ENCODE data around the gene DLG2. TPM values are rescaled to one million over a fixed set of nuclear protein-coding genes. Genes with fewer than 3 reads are reported as not detected.

The DLG2 gene
- total RNA-seq, 1 donor from 2014 or later, result 7.2 TPM

- ATAC-seq (no peak), DNase-seq (no peak)
- Histone ChIP-seq H3K4me3 (no peak overlapping the region), H3K27ac (no peak overlapping the region), H3K36me3 (no peaks in the 10 kb centered on the region), H3K27me3 (ENCODE audit: low read depth) (no peaks in the 10 kb centered on the region), H3K4me1 (no peaks in the 10 kb centered on the region), H3K9me3 (peaks cover 7% of the 10 kb centered on the region)
- TF ChIP-seq CTCF (IDR thresholded peaks at IDR 0.05), result no peak
- intact Hi-C loops (cut with DNase I), result no loop called here
Measured at GRCh38 chr11:84800755-84801346, 826.3 kb downstream of the DLG2 start.

GRCh38 chr11:84799112-84799511 lies 828.0 kb downstream of the DLG2 start:
- no peak for TF ChIP-seq CTCF (IDR thresholded peaks at IDR 0.05)
- no peak overlapping the region for H3K4me3 ChIP-seq
- ATAC-seq (no peak), DNase-seq (no peak)
- no peaks in the 10 kb centered on the region for H3K27me3 ChIP-seq (ENCODE audit: low read depth)
- no peak overlapping the region for H3K27ac ChIP-seq
- H3K9me3 ChIP-seq, result no peaks in the 10 kb centered on the region
- H3K4me1 ChIP-seq, result no peaks in the 10 kb centered on the region
- no peaks in the 10 kb centered on the region for H3K36me3 ChIP-seq
- intact Hi-C loops (cut with DNase I), result no loop called here

- TF ChIP-seq CTCF (IDR thresholded peaks at IDR 0.05), result no peak
- intact Hi-C loops (cut with DNase I), result no loop called here
- ATAC-seq (no peak), DNase-seq (peak; percentile 36)
- H3K36me3 ChIP-seq, result no peaks in the 10 kb centered on the region
- H3K27ac ChIP-seq, result no peak overlapping the region
- H3K4me1 ChIP-seq, result no peaks in the 10 kb centered on the region
- no peaks in the 10 kb centered on the region for H3K27me3 ChIP-seq (ENCODE audit: low read depth)
- H3K9me3 ChIP-seq, result no peaks in the 10 kb centered on the region
- no peak overlapping the region for H3K4me3 ChIP-seq
Measured at GRCh38 chr11:84795698-84796097, 831.4 kb downstream of the DLG2 start.

GRCh38 chr11:84794663-84795443 lies 832.3 kb downstream of the DLG2 start:
- Histone ChIP-seq H3K36me3 (no peaks in the 10 kb centered on the region), H3K27me3 (ENCODE audit: low read depth) (no peaks in the 10 kb centered on the region), H3K27ac (no peak overlapping the region), H3K4me1 (no peaks in the 10 kb centered on the region), H3K4me3 (no peak overlapping the region), H3K9me3 (no peaks in the 10 kb centered on the region)
- DNase-seq, result no peak
- no peak for TF ChIP-seq CTCF (IDR thresholded peaks at IDR 0.05)
- intact Hi-C loops (cut with DNase I), result no loop called here
- ATAC-seq, result peak in 1 of 2 donors; percentile 13

- no peaks in the 10 kb centered on the region for H3K4me1 ChIP-seq
- H3K36me3 ChIP-seq, result no peaks in the 10 kb centered on the region
- H3K9me3 ChIP-seq, result no peaks in the 10 kb centered on the region
- no peak for TF ChIP-seq CTCF (IDR thresholded peaks at IDR 0.05)
- H3K4me3 ChIP-seq, result no peak overlapping the region
- no peak for ATAC-seq
- DNase-seq, result no peak
- no peaks in the 10 kb centered on the region for H3K27me3 ChIP-seq (ENCODE audit: low read depth)
- no peak overlapping the region for H3K27ac ChIP-seq
- intact Hi-C loops (cut with DNase I), result no loop called here
Measured at GRCh38 chr11:84793318-84793717, 833.8 kb downstream of the DLG2 start.
